Neural cell (in vitro differentiated cells): ENCODE data around the gene ATF7IP2. TPM values are rescaled to one million over a fixed set of nuclear protein-coding genes. Genes with fewer than 3 reads are reported as not detected.

Source experiments
- H2AFZ ChIP-seq: fragments of 200-600, 300-800 bp; sonication (generic), shearing (Covaris generic); 2 replicates; pipeline ENCODE4 v1.6.0; 2014; ENCODE audit warnings: low read depth, mild to moderate bottlenecking, antibody characterized with exemption, low read length, moderate library complexity
- H3F3A ChIP-seq: fragments of 200-600 bp; shearing (Covaris generic); 2 replicates; pipeline ENCODE4 v1.6.1; 2016; ENCODE audit warnings: mild to moderate bottlenecking, moderate library complexity, mixed read lengths, antibody characterized with exemption, low read length; ENCODE audit not compliant: insufficient read depth, poor library complexity, severe bottlenecking
- H3K27ac ChIP-seq: fragments of 200-600, 300-800 bp; sonication (generic), shearing (Covaris generic); 2 replicates; pipeline ENCODE4 v1.5.1; 2014; ENCODE audit warnings: mild to moderate bottlenecking, low read length, moderate library complexity
- H3K27me3 ChIP-seq: fragments of 300-800, 200-600 bp; sonication (generic), shearing (Covaris generic); 2 replicates; pipeline ENCODE4 v1.6.0; 2014; ENCODE audit warnings: mild to moderate bottlenecking, low read depth, low read length, moderate library complexity; ENCODE audit not compliant: insufficient read depth
- H3K36me3 ChIP-seq: fragments of 300-800, 200-600 bp; sonication (generic), shearing (Covaris generic); 2 replicates; pipeline ENCODE4 v1.5.1; 2014; ENCODE audit warnings: mild to moderate bottlenecking, antibody characterized with exemption, low read length, moderate library complexity; ENCODE audit not compliant: insufficient read depth
- H3K4me2 ChIP-seq: fragments of 300-800, 200-600 bp; sonication (generic), shearing (Covaris generic); 2 replicates; pipeline ENCODE4 v1.6.0; 2014; ENCODE audit warnings: mild to moderate bottlenecking, low read length
- H3K4me3 ChIP-seq: fragments of 300-800, 200-600 bp; sonication (generic), shearing (Covaris generic); 2 replicates; pipeline ENCODE4 v1.5.1; 2014; ENCODE audit warnings: mild to moderate bottlenecking, low read length, moderate library complexity
- H3K79me2 ChIP-seq: fragments of 200-600 bp; shearing (Covaris generic); replicated peaks from 2 replicates; pipeline ENCODE4 v1.6.0; 2014; ENCODE audit warnings: mild to moderate bottlenecking, low read length, moderate library complexity; ENCODE audit not compliant: insufficient read depth
- H3K9ac ChIP-seq: fragments of 300-800, 200-600 bp; sonication (generic), shearing (Covaris generic); 2 replicates; pipeline ENCODE4 v1.6.1; 2016; ENCODE audit warnings: mild to moderate bottlenecking, low read length, mixed read lengths
- H3K9me2 ChIP-seq: fragments of 200-600 bp; shearing (Covaris generic); 2 replicates; pipeline ENCODE4 v1.6.1; 2016; ENCODE audit warnings: mild to moderate bottlenecking, low read length, mixed read lengths; ENCODE audit not compliant: insufficient read depth
- H3K9me3 ChIP-seq: fragments of 200-600, 300-800 bp; sonication (generic), shearing (Covaris generic); 2 replicates; pipeline ENCODE4 v1.6.1; 2016; ENCODE audit warnings: mild to moderate bottlenecking, mixed run types, low read length, moderate library complexity, mixed read lengths
- H4K20me1 ChIP-seq: fragments of 200-600 bp; shearing (Covaris generic); 2 replicates; pipeline ENCODE4 v1.6.1; 2016; ENCODE audit warnings: mild to moderate bottlenecking, mixed run types; ENCODE audit not compliant: insufficient read depth
- EP300 ChIP-seq: fragments of 450-650 bp; conservative IDR thresholded peaks from 2 replicates; pipeline ENCODE4 v1.6.1; 2014; ENCODE audit warnings: antibody characterized with exemption, mild to moderate bottlenecking, moderate library complexity; ENCODE audit not compliant: poor library complexity, severe bottlenecking
- EZH2 ChIP-seq: fragments of 200-600, 300-800 bp; shearing (Covaris generic), sonication (generic); IDR thresholded peaks from 2 replicates; pipeline ENCODE4 v1.6.1; 2014; ENCODE audit warnings: antibody characterized with exemption, low read length, borderline replicate concordance, mild to moderate bottlenecking; ENCODE audit not compliant: insufficient read depth, poor library complexity, severe bottlenecking
- MXI1 ChIP-seq: fragments of 450-650 bp; conservative IDR thresholded peaks from 2 replicates; pipeline ENCODE4 v1.6.1; 2014; ENCODE audit warnings: antibody characterized with exemption, mild to moderate bottlenecking; ENCODE audit not compliant: poor library complexity, severe bottlenecking
- POLR2AphosphoS5 ChIP-seq: IDR thresholded peaks from 2 replicates; pipeline ENCODE4 v1.6.1; 2012
- RAD21 ChIP-seq: fragments of 450-650 bp; conservative IDR thresholded peaks from 2 replicates; pipeline ENCODE4 v1.6.1; 2014; ENCODE audit warnings: antibody characterized with exemption, mild to moderate bottlenecking, moderate library complexity
- REST ChIP-seq: IDR thresholded peaks from 2 replicates; pipeline ENCODE4 v1.6.1; 2012; ENCODE audit warnings: borderline replicate concordance
- SMC3 ChIP-seq: fragments of 450-650 bp; conservative IDR thresholded peaks from 2 replicates; pipeline ENCODE4 v1.6.1; 2014; ENCODE audit warnings: antibody characterized with exemption, mild to moderate bottlenecking, moderate library complexity; ENCODE audit not compliant: poor library complexity
- TAF1 ChIP-seq: IDR thresholded peaks from 2 replicates; pipeline ENCODE4 v1.6.1; 2012; ENCODE audit warnings: low read depth
- polyA plus RNA-seq: library from polyadenylated mRNA; depleted of rRNA; stranded (reverse); fragments of >200 nt; gene quantifications from 2 replicates; pipeline ENCODE4 v1.2.3, GENCODE V29; 2014
- TF ChIP-seq, protein P1 (sequence below): fragments of 450-650 bp; IDR thresholded peaks from 2 replicates; pipeline ENCODE4 v1.5.1; 2014; ENCODE audit warnings: antibody characterized with exemption, mild to moderate bottlenecking, moderate library complexity; ENCODE audit not compliant: poor library complexity, severe bottlenecking

ATF7IP2 gene
- polyA plus RNA-seq, 1 donor from 2014 or later, result 20.9 TPM

- no peaks in the 10 kb centered on the region for H3K79me2 ChIP-seq
- TF ChIP-seq, protein P1, sequence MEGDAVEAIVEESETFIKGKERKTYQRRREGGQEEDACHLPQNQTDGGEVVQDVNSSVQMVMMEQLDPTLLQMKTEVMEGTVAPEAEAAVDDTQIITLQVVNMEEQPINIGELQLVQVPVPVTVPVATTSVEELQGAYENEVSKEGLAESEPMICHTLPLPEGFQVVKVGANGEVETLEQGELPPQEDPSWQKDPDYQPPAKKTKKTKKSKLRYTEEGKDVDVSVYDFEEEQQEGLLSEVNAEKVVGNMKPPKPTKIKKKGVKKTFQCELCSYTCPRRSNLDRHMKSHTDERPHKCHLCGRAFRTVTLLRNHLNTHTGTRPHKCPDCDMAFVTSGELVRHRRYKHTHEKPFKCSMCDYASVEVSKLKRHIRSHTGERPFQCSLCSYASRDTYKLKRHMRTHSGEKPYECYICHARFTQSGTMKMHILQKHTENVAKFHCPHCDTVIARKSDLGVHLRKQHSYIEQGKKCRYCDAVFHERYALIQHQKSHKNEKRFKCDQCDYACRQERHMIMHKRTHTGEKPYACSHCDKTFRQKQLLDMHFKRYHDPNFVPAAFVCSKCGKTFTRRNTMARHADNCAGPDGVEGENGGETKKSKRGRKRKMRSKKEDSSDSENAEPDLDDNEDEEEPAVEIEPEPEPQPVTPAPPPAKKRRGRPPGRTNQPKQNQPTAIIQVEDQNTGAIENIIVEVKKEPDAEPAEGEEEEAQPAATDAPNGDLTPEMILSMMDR, result no peak
- TF ChIP-seq SMC3 (no peak), EZH2 (no peak), POLR2AphosphoS5 (no peak), REST (no peak), TAF1 (no peak), RAD21 (no peak)
- no peaks in the 10 kb centered on the region for H3K9me3 ChIP-seq
- no peaks in the 10 kb centered on the region for H3K36me3 ChIP-seq
- H3K27me3 ChIP-seq, result no peaks in the 10 kb centered on the region
- H3K4me2 ChIP-seq, result no peak overlapping the region
- no peak overlapping the region for H3K27ac ChIP-seq
- H4K20me1 ChIP-seq, result no peaks in the 10 kb centered on the region
- no peaks in the 10 kb centered on the region for H3F3A ChIP-seq
- no peak overlapping the region for H3K9ac ChIP-seq
- H3K9me2 ChIP-seq, result no peaks in the 10 kb centered on the region
- H3K4me3 ChIP-seq, result no peak overlapping the region
- H2AFZ ChIP-seq, result no peak overlapping the region
Measured at GRCh38 chr16:10497132-10498101, 111.6 kb downstream of the ATF7IP2 start.

DNA sequence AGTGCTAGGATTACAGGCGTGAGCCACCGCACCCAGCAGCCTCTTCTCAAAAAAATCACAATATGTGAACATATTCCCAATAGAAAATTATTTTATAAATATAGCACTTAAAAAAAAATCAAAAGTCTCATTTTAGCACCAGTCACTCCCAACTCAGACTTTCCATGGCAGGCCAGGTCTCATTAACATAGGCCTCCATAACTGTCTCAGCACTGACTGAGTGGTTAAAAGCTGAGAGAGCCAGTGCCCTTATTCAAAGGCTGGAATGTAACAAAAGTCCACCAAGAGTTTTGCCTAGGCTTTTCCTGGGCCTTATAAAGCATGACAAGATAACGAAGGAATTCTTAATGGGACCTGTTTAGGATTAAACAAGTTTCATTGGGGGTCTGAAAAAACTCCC, 114.7 kb downstream of the ATF7IP2 start:
- Histone ChIP-seq H4K20me1 (no peaks in the 10 kb centered on the region), H3K4me3 (no peak overlapping the region), H3K4me2 (no peak overlapping the region), H3K79me2 (no peaks in the 10 kb centered on the region), H3K36me3 (no peaks in the 10 kb centered on the region), H3K9ac (no peak overlapping the region), H2AFZ (no peak overlapping the region), H3K27me3 (no peaks in the 10 kb centered on the region), H3K9me2 (no peaks in the 10 kb centered on the region), H3F3A (no peaks in the 10 kb centered on the region), H3K27ac (no peak overlapping the region), H3K9me3 (no peaks in the 10 kb centered on the region)
- no peak for TF ChIP-seq SMC3
- no peak for TF ChIP-seq EP300
- no peak for TF ChIP-seq TAF1
- TF ChIP-seq, protein P1, result no peak
- no peak for TF ChIP-seq RAD21
- no peak for TF ChIP-seq EZH2
- TF ChIP-seq REST, result no peak
- no peak for TF ChIP-seq MXI1
- TF ChIP-seq POLR2AphosphoS5, result no peak
